Ramos (cell line): ENCODE measurements around the gene ATP6V1B1.
"Not testable (repeated sequence)": the region's sequence is repeated elsewhere in the genome, so short reads cannot be mapped to it uniquely, and the experiment has no call there.

Source experiments
- in situ Hi-C: fragments of 300-500 bp; cut with MboI; formaldehyde crosslinking; loops from one replicate; pipeline ENCODE4 v1.14.3; 2022; ENCODE audit warnings: low sequenced_read_pairs; ENCODE audit not compliant: unreplicated experiment

Gene ATP6V1B1

GRCh38 chr2:70983506-70984227 is 48.0 kb downstream of the ATP6V1B1 start:
- in situ Hi-C loops: no loop called here

GRCh38 chr2:70984228-70984575 is 48.5 kb downstream of the ATP6V1B1 start:
- in situ Hi-C loops: no loop called here

GRCh38 chr2:70984576-70985282 is 49.0 kb downstream of the ATP6V1B1 start:
- in situ Hi-C loops: no loop called here

GRCh38 chr2:70985283-70985688 is 49.6 kb downstream of the ATP6V1B1 start:
- in situ Hi-C loops: no loop called here

GRCh38 chr2:70985956-70986355 is 50.3 kb downstream of the ATP6V1B1 start:
- in situ Hi-C loops: no loop called here

- in situ Hi-C loops: no loop called here
Observed at GRCh38 chr2:70986499-70987189, 50.9 kb downstream of the ATP6V1B1 start.

- in situ Hi-C loops: no loop called here
Observed at GRCh38 chr2:70987386-70987785, 51.7 kb downstream of the ATP6V1B1 start.

GRCh38 chr2:70988151-70988550 is 52.5 kb downstream of the ATP6V1B1 start:
- in situ Hi-C loops: no loop called here

GRCh38 chr2:70988726-70989648 is 53.3 kb downstream of the ATP6V1B1 start:
- in situ Hi-C loops: no loop called here

GRCh38 chr2:70990216-70990615 is 54.5 kb downstream of the ATP6V1B1 start:
- in situ Hi-C loops: no loop called here

- in situ Hi-C loops: no loop called here
Observed at GRCh38 chr2:70991142-70991541, 55.4 kb downstream of the ATP6V1B1 start.

GRCh38 chr2:70991742-70992141 is 56.0 kb downstream of the ATP6V1B1 start:
- in situ Hi-C loops: no loop called here

- in situ Hi-C loops: no loop called here
Observed at GRCh38 chr2:70992945-70993853, 57.5 kb downstream of the ATP6V1B1 start.

- in situ Hi-C loops: no loop called here
Observed at GRCh38 chr2:70994009-70994698, 58.5 kb downstream of the ATP6V1B1 start.

- in situ Hi-C loops: no loop called here
Observed at GRCh38 chr2:70994699-70995425, 59.2 kb downstream of the ATP6V1B1 start, which contains the start of gene TEX261. Gene TEX261, minus strand, starts transcription at chr2:70994873. Its CDS starts 116 bp downstream, at chr2:70994757.

- in situ Hi-C loops: no loop called here
Observed at GRCh38 chr2:70995426-70995729, 59.7 kb downstream of the ATP6V1B1 start.

GRCh38 chr2:70998885-70999284 is 63.2 kb downstream of the ATP6V1B1 start:
- in situ Hi-C loops: not testable (repeated sequence)

- in situ Hi-C loops: no loop called here
Observed at GRCh38 chr2:70999362-70999761, 63.7 kb downstream of the ATP6V1B1 start.
